Pancreas (tissue), 10 donors: Measurements from ENCODE around the gene ATOX1. TPM values are rescaled to one million over a fixed set of nuclear protein-coding genes. Genes with fewer than 3 reads are reported as not detected.
"Not testable (repeated sequence)": the region's sequence is repeated elsewhere in the genome, so short reads cannot be mapped to it uniquely, and the experiment has no call there.

Experiments
- ATAC-seq, 4 donors: fragments of 200-7000 bp; cut with Tn5 transposase; one replicate each; pipeline versions ENCODE4 v1.8.0 to v1.9.1; 2020; ENCODE audit warnings: mild to moderate bottlenecking in 4 of 4, moderate library complexity in 4 of 4
- DNase-seq, 6 donors: peaks; one replicate each; pipeline ENCODE4 v3.0.0-alpha.2; 2020
- FAIRE-seq: peaks from 2 replicates; lab custom pipeline; 2012; peaks lifted over from hg19 to GRCh38; lab: Jason Lieb, UNC
- H3K27ac ChIP-seq, 4 donors: fragments of 200-600 bp; sonication (generic); 1 replicate in 3 of 4; 2 replicates in 1 of 4; pipeline versions ENCODE4 v1.5.0 to v1.8.0; 2020
- H3K27me3 ChIP-seq, 4 donors: fragments of 200-600 bp; one replicate each; pipeline ENCODE4 v1.8.0; 2021
- H3K36me3 ChIP-seq, 3 donors: fragments of 200-600 bp; sonication (generic) in 1 of 3; one replicate each; pipeline versions ENCODE4 v1.5.0 to v1.8.0; 2020 to 2021
- H3K4me1 ChIP-seq, 3 donors: fragments of 200-600 bp; one replicate each; pipeline ENCODE4 v1.8.0; 2021
- H3K4me3 ChIP-seq, 4 donors: fragments of 200-600 bp; sonication (generic) in 2 of 4; one replicate each; pipeline versions ENCODE4 v1.5.0 to v1.8.0; 2020 to 2021
- H3K9me3 ChIP-seq, 4 donors: fragments of 200-600 bp; one replicate each; pipeline ENCODE4 v1.8.0; 2021
- WGBS, 2 donors: extraction: QIAGEN DNeasy Blood & Tissue Kit; methylation state at CpG; one replicate each; pipeline ENCODE4 v1.1.7; 2013; 5-methylcytosine and 5-hydroxymethylcytosine counted together
- intact Hi-C, 3 donors: fragments of 100-400 bp; cut with DNase I; formaldehyde crosslinking; loops; one replicate each; pipeline versions ENCODE4 v1.11.1 to v1.14.2; 2022
- polyA plus RNA-seq, 2 donors: library from polyadenylated mRNA; stranded (reverse); fragments of 200-250 nt; gene quantifications; one replicate each; pipeline ENCODE4 v1.2.3, GENCODE V29; 2013
- total RNA-seq, 6 donors: library from RNA; stranded (reverse); fragmentation: NEBNext Ultra II Directional in 4 of 6; extraction: Animal tissue kit (Norgen Biotek cat#: 25700) in 4 of 6; gene quantifications; one replicate each; pipeline versions ENCODE4 v1.2.1 to v1.2.4, GENCODE V29; 2021 to 2023
- TF ChIP-seq, protein P1 (sequence below), 4 donors: fragments of 200-600 bp; sonication (generic) in 3 of 4; IDR thresholded peaks; one replicate each; pipeline versions ENCODE4 v1.5.0 to v1.8.0; 2021; ENCODE audit warnings: antibody characterized with exemption in 4 of 4
- donor health status: healthy with polysubstance abuse.
- donor health status: DM: no; HTN: no; CAD: no; lungs with moderate emphysema.
- donor health status: DM: no; HTN: no; CAD: no.
- donor health status: control.
- donor health status: control.
- donor health status: Bipolar disorder and iron deficiency.
- donor health status: DM: yes; HTN: yes; CAD: no.
- donor health status: DM: no; HTN: no; CAD: no.
- donor health status: DM: no; HTN: no; CAD: no.
- donor health status: DM: yes; HTN: yes; CAD: no.

ATOX1 gene
- total and polyA plus RNA-seq, 8 donors = 12.9 to 63.2 (median 23.2) TPM

DNA sequence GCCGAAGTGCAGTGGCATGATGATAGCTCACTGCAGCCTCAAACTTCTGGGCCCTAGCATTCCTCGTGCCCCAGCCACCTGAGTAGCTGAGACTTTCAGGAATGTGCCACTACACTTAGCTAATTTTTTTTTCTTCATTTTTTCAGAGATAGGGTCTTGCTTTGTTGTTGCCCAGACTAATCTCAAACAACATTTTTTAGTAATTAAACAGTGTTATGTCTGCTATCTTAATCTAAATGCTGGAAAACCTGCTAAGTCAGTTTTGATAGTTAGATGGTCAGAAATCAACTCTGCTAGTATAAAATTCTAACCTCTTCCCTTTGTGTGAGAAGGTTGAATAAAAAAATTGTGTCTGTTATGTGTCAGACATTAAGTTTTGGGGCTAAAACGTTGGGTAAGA, 25.7 kb upstream of the ATOX1 start:
- Histone ChIP-seq H3K4me1 (peaks cover 11 to 41% (median 29%) of the 10 kb centered on the region in 3 donors), H3K27ac (no peak overlapping the region), H3K36me3 (peaks cover 0 to 10% (median 0%) of the 10 kb centered on the region in 3 donors), H3K4me3 (no peak overlapping the region), H3K27me3 (no peaks in the 10 kb centered on the region), H3K9me3 (no peaks in the 10 kb centered on the region)
- WGBS, 2 donors = 36 to 40% methylated on average over 3 of the region's 3 CpGs
- FAIRE-seq = no peak
- TF ChIP-seq, protein P1, sequence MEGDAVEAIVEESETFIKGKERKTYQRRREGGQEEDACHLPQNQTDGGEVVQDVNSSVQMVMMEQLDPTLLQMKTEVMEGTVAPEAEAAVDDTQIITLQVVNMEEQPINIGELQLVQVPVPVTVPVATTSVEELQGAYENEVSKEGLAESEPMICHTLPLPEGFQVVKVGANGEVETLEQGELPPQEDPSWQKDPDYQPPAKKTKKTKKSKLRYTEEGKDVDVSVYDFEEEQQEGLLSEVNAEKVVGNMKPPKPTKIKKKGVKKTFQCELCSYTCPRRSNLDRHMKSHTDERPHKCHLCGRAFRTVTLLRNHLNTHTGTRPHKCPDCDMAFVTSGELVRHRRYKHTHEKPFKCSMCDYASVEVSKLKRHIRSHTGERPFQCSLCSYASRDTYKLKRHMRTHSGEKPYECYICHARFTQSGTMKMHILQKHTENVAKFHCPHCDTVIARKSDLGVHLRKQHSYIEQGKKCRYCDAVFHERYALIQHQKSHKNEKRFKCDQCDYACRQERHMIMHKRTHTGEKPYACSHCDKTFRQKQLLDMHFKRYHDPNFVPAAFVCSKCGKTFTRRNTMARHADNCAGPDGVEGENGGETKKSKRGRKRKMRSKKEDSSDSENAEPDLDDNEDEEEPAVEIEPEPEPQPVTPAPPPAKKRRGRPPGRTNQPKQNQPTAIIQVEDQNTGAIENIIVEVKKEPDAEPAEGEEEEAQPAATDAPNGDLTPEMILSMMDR (IDR thresholded peaks at IDR 0.05) = no peak
- no peak for DNase-seq
- intact Hi-C loops = no loop called here
- ATAC-seq = no peak

DNA sequence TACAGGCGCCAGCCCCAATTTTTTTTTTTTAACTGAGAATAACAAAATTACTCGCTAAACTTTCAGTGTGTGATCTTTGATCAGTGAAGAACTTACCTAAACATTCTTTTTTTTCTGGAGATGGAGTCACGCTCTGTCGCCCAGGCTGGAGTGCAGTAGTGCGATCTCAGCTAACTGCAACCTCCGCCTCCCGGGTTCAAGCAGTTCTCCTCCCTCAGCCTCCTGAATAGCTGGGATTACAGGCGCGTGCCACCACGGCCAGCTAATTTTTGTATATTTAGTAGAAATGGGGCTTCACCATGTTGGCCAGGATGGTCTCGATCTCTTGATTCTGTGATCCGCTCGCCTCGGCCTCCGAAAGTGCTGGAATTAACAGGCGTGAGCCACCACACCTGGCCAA, 25.2 kb upstream of the ATOX1 start:
- not testable (repeated sequence) for ATAC-seq
- WGBS, 2 donors = 95 to 97% methylated on average over 16 of the region's 16 CpGs

DNA sequence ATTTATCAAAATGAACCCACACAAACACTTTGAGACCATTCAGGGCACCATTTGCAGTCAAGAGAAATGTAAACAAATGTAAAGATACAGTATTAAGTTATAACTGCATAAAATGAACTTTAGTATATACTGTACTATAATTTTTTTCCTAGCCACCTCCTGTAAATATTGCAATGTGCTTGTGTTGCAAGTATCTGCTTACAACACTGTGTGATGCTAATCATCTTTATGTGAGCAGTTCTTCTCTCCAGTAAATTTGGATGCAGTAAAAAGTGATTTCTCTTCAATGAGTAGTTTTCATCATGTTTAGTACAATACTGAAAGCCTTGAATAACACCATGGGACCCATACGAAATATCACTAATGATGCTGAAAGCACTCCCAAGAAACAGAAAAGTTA, 22.8 kb upstream of the ATOX1 start:
- Histone ChIP-seq H3K27me3 (no peaks in the 10 kb centered on the region), H3K27ac (no peak overlapping the region), H3K4me3 (no peak overlapping the region), H3K36me3 (no peaks in the 10 kb centered on the region), H3K4me1 (peaks cover 17 to 49% (median 29%) of the 10 kb centered on the region in 3 donors), H3K9me3 (no peaks in the 10 kb centered on the region)
- TF ChIP-seq, protein P1 (IDR thresholded peaks at IDR 0.05) = no peak
- DNase-seq (no peak), FAIRE-seq (no peak), ATAC-seq (no peak)
- intact Hi-C loops = no loop called here
- WGBS, 2 donors = 61 to 64% methylated on average over 1 of the region's 1 CpG

More for the DNA sequence above, 25.2 kb upstream of the ATOX1 start:
- FAIRE-seq, H3K36me3 ChIP-seq, intact Hi-C loops, H3K27ac ChIP-seq, H3K27me3 ChIP-seq, H3K9me3 ChIP-seq, H3K4me3 ChIP-seq, DNase-seq: not testable (repeated sequence)
- H3K4me1 ChIP-seq = peaks cover 11 to 43% (median 29%) of the 10 kb centered on the region in 3 donors

DNA sequence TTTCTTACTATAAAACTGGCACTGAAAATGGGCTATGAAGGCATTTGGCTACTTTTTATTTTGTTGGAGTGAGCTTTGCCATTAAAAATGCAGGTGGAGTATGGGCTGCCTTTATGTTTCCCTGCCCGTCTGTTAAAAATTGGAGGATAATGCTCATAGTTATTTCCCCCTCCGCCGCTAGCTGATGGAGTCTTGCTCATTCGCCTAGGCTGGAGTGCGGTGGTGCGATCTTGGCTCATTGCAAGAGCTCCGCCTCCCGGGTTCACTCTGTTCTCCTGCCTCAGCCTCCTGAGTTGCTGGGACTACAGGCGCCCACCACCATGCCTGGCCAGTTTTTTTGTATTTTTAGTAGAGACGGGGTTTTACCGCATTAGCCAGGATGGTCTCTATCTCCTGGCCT, 21.9 kb upstream of the ATOX1 start:
- H3K27ac ChIP-seq = no peak overlapping the region
- peaks cover 17 to 55% (median 33%) of the 10 kb centered on the region in 3 donors for H3K4me1 ChIP-seq
- H3K36me3 ChIP-seq = no peaks in the 10 kb centered on the region
- H3K27me3 ChIP-seq = no peaks in the 10 kb centered on the region
- DNase-seq (no peak), ATAC-seq (no peak), FAIRE-seq (no peak)
- WGBS, 2 donors = 94 to 95% methylated on average over 11 of the region's 11 CpGs
- TF ChIP-seq, protein P1 (IDR thresholded peaks at IDR 0.05) = no peak
- intact Hi-C loops = no loop called here
- H3K9me3 ChIP-seq = no peaks in the 10 kb centered on the region
- H3K4me3 ChIP-seq = no peak overlapping the region

DNA sequence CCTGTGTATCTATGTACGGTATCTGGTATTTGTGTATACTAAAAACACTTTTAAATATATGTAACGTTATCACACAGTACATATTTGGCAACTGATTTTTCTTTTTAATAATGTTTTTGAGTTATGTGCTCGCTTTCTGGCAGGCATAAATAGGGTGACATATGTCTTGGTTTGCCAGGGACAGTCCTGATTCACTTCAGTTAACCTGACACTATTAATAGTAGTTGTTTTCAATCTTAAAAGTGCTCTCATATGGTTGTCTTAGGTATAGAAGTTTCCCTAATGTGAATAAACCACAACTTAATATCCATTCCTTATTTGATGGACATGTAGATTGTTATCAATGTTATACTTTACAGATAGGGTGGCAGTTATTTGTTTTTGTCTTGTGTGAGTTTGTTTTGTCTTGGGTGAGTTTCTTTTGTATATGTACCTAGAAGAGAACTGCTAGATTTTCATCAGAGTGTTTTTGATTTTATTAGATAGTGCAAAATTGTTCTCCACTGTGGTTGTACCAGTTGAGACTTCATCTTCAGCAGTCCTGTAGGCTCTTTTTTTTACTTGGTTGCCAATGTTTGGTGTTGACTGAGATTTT, 21.2 kb upstream of the ATOX1 start:
- Histone ChIP-seq H3K4me1 (peaks cover 23 to 55% (median 36%) of the 10 kb centered on the region in 3 donors), H3K27ac (no peak overlapping the region), H3K27me3 (no peaks in the 10 kb centered on the region), H3K9me3 (no peaks in the 10 kb centered on the region), H3K4me3 (no peak overlapping the region), H3K36me3 (no peaks in the 10 kb centered on the region)
- WGBS, 2 donors = 55 to 63% methylated on average over 3 of the region's 3 CpGs
- TF ChIP-seq, protein P1 (IDR thresholded peaks at IDR 0.05) = no peak
- no peak for DNase-seq
- no peak for FAIRE-seq
- intact Hi-C loops = no loop called here
- ATAC-seq = no peak
